ENCODE measurements around the gene CCDC110.

- TF ChIP-seq POLR2A (IDR thresholded peaks at IDR 0.05; ENCODE audit: low read depth, low read length) (peak; percentile 76), TAF1 (IDR thresholded peaks at IDR 0.05; ENCODE audit: borderline replicate concordance, low read depth, low read length) (0 out of 2 replicates have a peak, but pooled peaks have one; percentile 36)
Observed at GRCh38 chr4:185395956-185396723, 75.4 kb downstream of the CCDC110 start.
